DOHH2 (cell line): Measurements from ENCODE around the gene ZNF501.

Source experiments
- EZH2phosphoT487 ChIP-seq: fragments of 200-600 bp; sonication (generic); IDR thresholded peaks from 2 replicates; pipeline ENCODE4 v1.6.1; 2017; ENCODE audit warnings: borderline replicate concordance, mild to moderate bottlenecking, antibody characterized with exemption, low read length, moderate library complexity, mixed read lengths
- TF ChIP-seq, protein P1 (sequence below): fragments of 200-600 bp; sonication (generic); IDR thresholded peaks from one replicate; pipeline ENCODE4 v1.5.1; 2014; ENCODE audit warnings: antibody characterized with exemption, mild to moderate bottlenecking, low read depth, low read length; ENCODE audit not compliant: poor library complexity, severe bottlenecking

DNA sequence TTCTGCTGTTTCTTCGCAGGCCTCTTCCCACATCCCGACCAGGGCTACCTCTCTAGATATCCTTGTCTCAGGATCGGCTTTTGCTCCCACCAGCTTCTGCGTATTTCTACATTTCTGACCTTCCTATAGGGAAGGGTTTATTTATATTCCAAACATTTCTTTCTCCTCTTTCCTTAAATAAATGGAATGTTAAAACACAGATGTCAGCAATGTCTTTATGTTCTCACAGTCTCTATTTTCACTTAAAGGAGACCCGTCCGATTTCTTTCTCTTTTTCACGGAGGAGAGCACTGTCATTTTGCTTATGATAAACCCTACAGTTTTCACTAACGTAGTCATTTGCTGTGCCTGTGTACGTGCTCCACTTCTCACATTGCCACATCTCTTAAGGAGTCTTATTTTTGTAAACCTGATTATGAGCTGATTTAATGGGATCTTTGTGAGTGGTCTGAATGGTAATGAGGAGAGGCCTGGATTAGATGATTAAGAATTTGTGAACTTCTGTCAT lies 32.8 kb downstream of the ZNF501 start:
- TF ChIP-seq, protein P1, sequence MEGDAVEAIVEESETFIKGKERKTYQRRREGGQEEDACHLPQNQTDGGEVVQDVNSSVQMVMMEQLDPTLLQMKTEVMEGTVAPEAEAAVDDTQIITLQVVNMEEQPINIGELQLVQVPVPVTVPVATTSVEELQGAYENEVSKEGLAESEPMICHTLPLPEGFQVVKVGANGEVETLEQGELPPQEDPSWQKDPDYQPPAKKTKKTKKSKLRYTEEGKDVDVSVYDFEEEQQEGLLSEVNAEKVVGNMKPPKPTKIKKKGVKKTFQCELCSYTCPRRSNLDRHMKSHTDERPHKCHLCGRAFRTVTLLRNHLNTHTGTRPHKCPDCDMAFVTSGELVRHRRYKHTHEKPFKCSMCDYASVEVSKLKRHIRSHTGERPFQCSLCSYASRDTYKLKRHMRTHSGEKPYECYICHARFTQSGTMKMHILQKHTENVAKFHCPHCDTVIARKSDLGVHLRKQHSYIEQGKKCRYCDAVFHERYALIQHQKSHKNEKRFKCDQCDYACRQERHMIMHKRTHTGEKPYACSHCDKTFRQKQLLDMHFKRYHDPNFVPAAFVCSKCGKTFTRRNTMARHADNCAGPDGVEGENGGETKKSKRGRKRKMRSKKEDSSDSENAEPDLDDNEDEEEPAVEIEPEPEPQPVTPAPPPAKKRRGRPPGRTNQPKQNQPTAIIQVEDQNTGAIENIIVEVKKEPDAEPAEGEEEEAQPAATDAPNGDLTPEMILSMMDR = no peak
- no peak for TF ChIP-seq EZH2phosphoT487
